Fibroblast of the aortic adventitia (primary cell): ENCODE data around the gene HID1. TPM values are rescaled to one million over a fixed set of nuclear protein-coding genes. Genes with fewer than 3 reads are reported as not detected.

ENCODE experiments used
- DNase-seq: peaks from one replicate; pipeline ENCODE4 v3.0.0-alpha.2; 2010; ENCODE audit warnings: low read depth
- H3K4me3 ChIP-seq: 2 replicates; pipeline ENCODE4 v1.5.1; 2011; ENCODE audit warnings: low read depth, mild to moderate bottlenecking, control low read depth, low read length, moderate library complexity
- CTCF ChIP-seq: IDR thresholded peaks from 2 replicates; pipeline ENCODE4 v1.5.1; 2011; ENCODE audit warnings: mild to moderate bottlenecking, low read length, control low read depth, inconsistent platforms; ENCODE audit not compliant: insufficient read depth
- total RNA-seq: library from RNA; depleted of rRNA; stranded (reverse); fragments of >200 nt; gene quantifications from 2 replicates; pipeline ENCODE4 v1.2.3, GENCODE V29; 2012; ENCODE audit warnings: low replicate concordance

The HID1 gene
- total RNA-seq, 1 donor: 0.90 TPM

GRCh38 chr17:74947041-74947754 lies 25.4 kb downstream of the HID1 start:
- no peak overlapping the region for H3K4me3 ChIP-seq
- DNase-seq: no peak
- no peak for TF ChIP-seq CTCF

- H3K4me3 ChIP-seq: no peak overlapping the region
- no peak for TF ChIP-seq CTCF
- DNase-seq: no peak
Observed at GRCh38 chr17:74946641-74947040, 25.9 kb downstream of the HID1 start.

- H3K4me3 ChIP-seq: no peak overlapping the region
- no peak for TF ChIP-seq CTCF
- DNase-seq: no peak
Observed at GRCh38 chr17:74945543-74945942, 27.0 kb downstream of the HID1 start.

- TF ChIP-seq CTCF: no peak
- no peak for DNase-seq
- H3K4me3 ChIP-seq: no peak overlapping the region
Observed at GRCh38 chr17:74943808-74944522, 28.6 kb downstream of the HID1 start.

- no peak for TF ChIP-seq CTCF
- H3K4me3 ChIP-seq: no peak overlapping the region
- DNase-seq: no peak
Observed at GRCh38 chr17:74941128-74941725, 31.3 kb downstream of the HID1 start.

- TF ChIP-seq CTCF: no peak
- no peak for DNase-seq
- no peak overlapping the region for H3K4me3 ChIP-seq
Observed at GRCh38 chr17:74939534-74939933, 33.0 kb downstream of the HID1 start.
